CD4-positive, alpha-beta T cell treated with Interleukin-4 for 1 hour (primary cell): ENCODE results near the gene FSTL3.
A peak's percentile ranks its signal among the peaks of the same experiment; 100 is the strongest.
"Not testable (repeated sequence)": the region's sequence is repeated elsewhere in the genome, so short reads cannot be mapped to it uniquely, and the experiment has no call there.

Experiments
- DNase-seq, 2 donors: peaks; one replicate each; pipeline ENCODE4 v3.0.0-alpha.2; 2020 to 2022

FSTL3 gene

GRCh38 chr19:661427-662196 lies 14.6 kb upstream of the FSTL3 start:
- peak; percentile 74 to 75 for DNase-seq

- DNase-seq: peak; percentile 61 to 74
These were observed 13.8 kb upstream of the FSTL3 start for GRCh38 chr19:662207-662961.

GRCh38 chr19:662962-663681 lies 13.1 kb upstream of the FSTL3 start, which contains the start of gene RNF126:
Gene RNF126, minus strand, starts transcription at chr19:663214. Its CDS starts 93 bp downstream, at chr19:663121.
- peak; percentile 93 to 95 for DNase-seq

- no peak for DNase-seq
These were observed 12.5 kb upstream of the FSTL3 start for GRCh38 chr19:663682-664117.

- peak; percentile 84 to 87 for DNase-seq
These were observed 11.2 kb upstream of the FSTL3 start for GRCh38 chr19:664913-665443.

GRCh38 chr19:666985-667573 lies 9.1 kb upstream of the FSTL3 start:
- not testable (repeated sequence) for DNase-seq

GRCh38 chr19:668675-669434 lies 7.3 kb upstream of the FSTL3 start:
- DNase-seq: not testable (repeated sequence)

- no peak for DNase-seq
These were observed 5.5 kb upstream of the FSTL3 start for GRCh38 chr19:670609-671075.

- DNase-seq: no peak
These were observed 1.7 kb upstream of the FSTL3 start for GRCh38 chr19:674282-675151.

GRCh38 chr19:676007-676338 lies 219 bp upstream of the FSTL3 start:
- no peak for DNase-seq

GRCh38 chr19:677201-677600 lies 1.0 kb downstream of the FSTL3 start:
- DNase-seq: no peak

GRCh38 chr19:677601-678436 lies 1.6 kb downstream of the FSTL3 start:
- no peak for DNase-seq

- DNase-seq: no peak
These were observed 2.7 kb downstream of the FSTL3 start for GRCh38 chr19:678791-679388.

- DNase-seq: peak; percentile 31 to 62
These were observed 3.5 kb downstream of the FSTL3 start for GRCh38 chr19:679418-680286.

- peak; percentile 100 for DNase-seq
These were observed 4.3 kb downstream of the FSTL3 start for GRCh38 chr19:680287-681028.

- DNase-seq: peak in 1 of 2 donors; percentile 56
These were observed 5.1 kb downstream of the FSTL3 start for GRCh38 chr19:681029-682019.
